ENCODE results near the gene ESPN. TPM values are rescaled to one million over a fixed set of nuclear protein-coding genes. Genes with fewer than 3 reads are reported as not detected.
A peak's percentile ranks its signal among the peaks of the same experiment; 100 is the strongest.

The ESPN gene
- total and polyA plus RNA-seq, 2 experiments from 2014 or later: 31.1 to 65.7 TPM

- TF ChIP-seq EZH2phosphoT487 (IDR thresholded peaks at IDR 0.05; ENCODE audit: low read depth, severe bottlenecking, unreplicated experiment) (no peak), CTCF (IDR thresholded peaks at IDR 0.05; ENCODE audit: poor library complexity) (no peak), EZH2 (IDR thresholded peaks at IDR 0.05; ENCODE audit: borderline replicate concordance) (no peak)
- Histone ChIP-seq H3K79me2 (peaks cover 28% of the 10 kb centered on the region), H2AFZ (peak overlapping the region; percentile 78), H3K4me1 (ENCODE audit: insufficient read depth) (peaks cover 18% of the 10 kb centered on the region), H3K9me2 (replicated peaks; ENCODE audit: insufficient read depth) (no peaks in the 10 kb centered on the region), H3K27ac (no peak overlapping the region), H4K20me1 (ENCODE audit: insufficient read depth, poor library complexity, severe bottlenecking) (no peaks in the 10 kb centered on the region), H3K36me3 (replicated peaks; ENCODE audit: insufficient read depth, low read depth) (no peaks in the 10 kb centered on the region), H3K4me2 (peak overlapping the region; percentile 87), H3K27me3 (no peaks in the 10 kb centered on the region), H3K4me3 (peak overlapping the region; percentile 57), H3K9me3 (ENCODE audit: low read depth) (no peaks in the 10 kb centered on the region)
- 0% methylated on average over 16 of the region's 80 CpGs for WGBS (ENCODE audit: low lambda C conversion rate, missing lambda C conversion rate)
- DNase-seq (ENCODE audit: low spot score): peak; percentile 49
Measured at GRCh38 chr1:6485168-6486101, 60.9 kb downstream of the ESPN start.

- DNase-seq (ENCODE audit: low spot score): peak; percentile 94
- H2AFZ ChIP-seq: no peak overlapping the region
- 7% methylated on average over 15 of the region's 15 CpGs for WGBS (ENCODE audit: low lambda C conversion rate, missing lambda C conversion rate)
- H3K27me3 ChIP-seq: no peaks in the 10 kb centered on the region
- H3K9me3 ChIP-seq (ENCODE audit: low read depth): no peaks in the 10 kb centered on the region
- peak; percentile 82 for TF ChIP-seq CTCF (IDR thresholded peaks at IDR 0.05; ENCODE audit: poor library complexity)
- TF ChIP-seq EZH2phosphoT487 (IDR thresholded peaks at IDR 0.05; ENCODE audit: low read depth, severe bottlenecking, unreplicated experiment): no peak
- TF ChIP-seq EZH2 (IDR thresholded peaks at IDR 0.05; ENCODE audit: borderline replicate concordance): no peak
- H3K79me2 ChIP-seq: peaks cover 28% of the 10 kb centered on the region
- H3K4me3 ChIP-seq: peak overlapping the region; percentile 57
- no peaks in the 10 kb centered on the region for H3K9me2 ChIP-seq (replicated peaks; ENCODE audit: insufficient read depth)
- H3K36me3 ChIP-seq (replicated peaks; ENCODE audit: insufficient read depth, low read depth): no peaks in the 10 kb centered on the region
- peak overlapping the region; percentile 87 for H3K4me2 ChIP-seq
- H3K4me1 ChIP-seq (ENCODE audit: insufficient read depth): peaks cover 20% of the 10 kb centered on the region
- H4K20me1 ChIP-seq (ENCODE audit: insufficient read depth, poor library complexity, severe bottlenecking): no peaks in the 10 kb centered on the region
- no peak overlapping the region for H3K27ac ChIP-seq
Measured at GRCh38 chr1:6486433-6487011, 61.9 kb downstream of the ESPN start.

GRCh38 chr1:6487804-6488484, 63.4 kb downstream of the ESPN start:
- Histone ChIP-seq H3K4me2 (no peak overlapping the region), H3K9me3 (ENCODE audit: low read depth) (no peaks in the 10 kb centered on the region), H3K4me3 (no peak overlapping the region), H3K4me1 (ENCODE audit: insufficient read depth) (peaks cover 26% of the 10 kb centered on the region), H4K20me1 (ENCODE audit: insufficient read depth, poor library complexity, severe bottlenecking) (no peaks in the 10 kb centered on the region), H3K36me3 (replicated peaks; ENCODE audit: insufficient read depth, low read depth) (no peaks in the 10 kb centered on the region), H2AFZ (no peak overlapping the region), H3K79me2 (peaks cover 22% of the 10 kb centered on the region), H3K27ac (no peak overlapping the region), H3K9me2 (replicated peaks; ENCODE audit: insufficient read depth) (no peaks in the 10 kb centered on the region), H3K27me3 (no peaks in the 10 kb centered on the region)
- DNase-seq (ENCODE audit: low spot score): no peak
- 98% methylated on average over 14 of the region's 14 CpGs for WGBS (ENCODE audit: low lambda C conversion rate, missing lambda C conversion rate)
- TF ChIP-seq CTCF (IDR thresholded peaks at IDR 0.05; ENCODE audit: poor library complexity) (no peak), EZH2 (IDR thresholded peaks at IDR 0.05; ENCODE audit: borderline replicate concordance) (no peak), EZH2phosphoT487 (IDR thresholded peaks at IDR 0.05; ENCODE audit: low read depth, severe bottlenecking, unreplicated experiment) (no peak)
